ENCODE measurements around the gene TASOR2.

TASOR2 gene

GRCh38 chr10:5688587-5688986, 3.9 kb downstream of the TASOR2 start:
- no peak for DNase-seq

GRCh38 chr10:5691786-5692185, 7.1 kb downstream of the TASOR2 start:
- DNase-seq, result no peak

- no peak for DNase-seq
These were observed 8.1 kb downstream of the TASOR2 start for GRCh38 chr10:5692461-5693358.

GRCh38 chr10:5694573-5694972, 9.9 kb downstream of the TASOR2 start:
- DNase-seq, result no peak

- no peak for DNase-seq
These were observed 12.7 kb downstream of the TASOR2 start for GRCh38 chr10:5697342-5697741.

- no peak for DNase-seq
These were observed 13.4 kb downstream of the TASOR2 start for GRCh38 chr10:5698062-5698461.

- no peak for DNase-seq
These were observed 23.7 kb downstream of the TASOR2 start for GRCh38 chr10:5708356-5708755.

GRCh38 chr10:5709865-5710264, 25.2 kb downstream of the TASOR2 start:
- no peak for DNase-seq

GRCh38 chr10:5710859-5711258, 26.2 kb downstream of the TASOR2 start:
- no peak for DNase-seq

GRCh38 chr10:5711642-5712041, 27.0 kb downstream of the TASOR2 start:
- no peak for DNase-seq

GRCh38 chr10:5719546-5719945, 34.9 kb downstream of the TASOR2 start:
- DNase-seq, result no peak

GRCh38 chr10:5720182-5720581, 35.5 kb downstream of the TASOR2 start:
- DNase-seq, result no peak

GRCh38 chr10:5723692-5724091, 39.1 kb downstream of the TASOR2 start:
- no peak for DNase-seq

GRCh38 chr10:5730766-5731165, 46.1 kb downstream of the TASOR2 start:
- DNase-seq, result no peak

- DNase-seq, result no peak
These were observed 46.9 kb downstream of the TASOR2 start for GRCh38 chr10:5731559-5731958.

GRCh38 chr10:5732141-5732540, 47.5 kb downstream of the TASOR2 start:
- no peak for DNase-seq
